COR-L47 (cell line): ENCODE measurements around the gene GNAQ.

ENCODE experiments used
- DNase-seq: peaks from one replicate; lab custom pipeline; 2025; lab: John Stamatoyannopoulos, UW

Gene GNAQ

DNA sequence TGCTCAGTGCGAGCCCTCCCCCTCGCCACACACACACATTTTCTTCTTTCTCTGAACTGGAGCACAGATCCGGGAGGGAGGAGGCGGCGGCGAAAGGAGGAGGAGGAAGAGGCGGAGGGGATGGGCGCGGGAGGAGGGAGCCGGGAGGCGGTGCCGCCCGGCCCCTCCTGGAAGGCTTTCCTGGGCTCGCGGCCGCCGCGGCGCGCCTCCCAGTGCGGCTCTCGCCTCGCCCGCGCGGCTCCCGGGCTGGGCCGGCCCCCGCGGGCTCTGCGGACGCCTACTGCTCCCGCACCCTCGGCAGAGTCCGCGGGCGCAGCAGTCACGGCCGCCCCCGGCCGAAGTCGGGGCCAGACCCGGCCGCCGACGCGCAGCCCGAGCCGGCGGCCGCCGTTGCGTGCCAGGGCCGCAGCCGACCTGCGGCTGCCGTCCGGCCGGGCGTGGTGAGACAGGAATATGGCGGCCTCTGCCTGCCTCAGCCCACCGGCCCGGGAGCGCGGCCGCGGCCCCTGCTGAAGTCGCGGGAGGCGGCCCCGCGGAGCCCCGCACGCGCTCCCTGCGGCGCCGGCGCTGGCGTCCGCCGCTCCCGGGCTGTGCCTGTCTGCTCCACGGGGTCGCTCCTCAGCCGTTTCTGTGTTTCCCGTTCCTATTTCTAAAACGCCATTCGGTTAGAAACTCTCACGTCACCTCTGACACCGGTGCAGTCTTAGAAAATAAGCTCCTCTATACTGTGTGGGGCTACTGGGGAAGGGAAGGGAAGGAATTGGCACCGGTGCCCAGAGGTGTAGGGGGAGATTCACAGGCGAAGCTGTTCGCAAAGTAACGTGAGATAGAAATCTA, 500 bp upstream of the GNAQ start:
- peak; percentile 87 for DNase-seq

DNA sequence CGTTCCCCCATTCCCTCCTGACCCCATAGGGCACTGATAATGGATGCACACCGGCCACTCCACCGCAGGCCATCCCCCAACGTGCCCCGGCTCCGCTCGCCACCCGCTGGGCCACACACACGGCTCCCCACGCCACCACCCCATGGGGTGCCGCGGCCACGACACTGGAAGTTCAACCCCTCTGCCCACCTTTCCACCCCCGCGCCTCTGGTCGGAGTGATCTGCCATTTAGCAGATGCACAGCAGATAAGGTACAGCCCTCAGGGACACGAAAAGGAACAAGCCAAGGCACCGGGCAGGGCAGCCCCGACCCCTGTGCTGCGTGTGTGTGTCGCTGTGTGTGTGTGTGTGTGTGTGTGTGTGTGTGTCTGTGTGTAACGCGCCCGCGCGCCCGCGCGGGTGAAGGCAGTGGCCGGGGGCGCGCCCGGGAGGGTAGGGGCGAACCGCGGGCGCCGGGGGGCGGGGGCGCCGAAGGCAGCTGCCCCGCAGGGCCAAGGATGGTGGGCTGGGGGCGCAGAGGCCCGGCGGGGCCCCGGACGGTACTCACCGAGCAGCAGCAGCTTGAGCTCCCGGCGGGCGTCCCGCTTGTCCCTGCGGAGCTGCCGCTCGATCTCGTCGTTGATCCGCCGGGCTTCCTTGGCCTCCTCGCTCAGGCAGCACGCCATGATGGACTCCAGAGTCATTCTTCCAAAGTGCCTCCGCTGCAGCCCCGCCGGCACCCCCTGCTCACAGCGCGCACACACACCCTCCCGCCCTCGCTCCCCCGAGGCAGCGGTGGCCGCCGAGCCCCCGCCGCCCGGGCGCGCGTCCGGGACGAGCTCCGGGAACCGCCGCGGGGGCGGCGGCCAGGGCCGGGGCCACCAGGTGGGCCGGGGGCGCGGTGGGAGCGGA, 813 bp downstream of the GNAQ start:
- peak; percentile 53 for DNase-seq

DNA sequence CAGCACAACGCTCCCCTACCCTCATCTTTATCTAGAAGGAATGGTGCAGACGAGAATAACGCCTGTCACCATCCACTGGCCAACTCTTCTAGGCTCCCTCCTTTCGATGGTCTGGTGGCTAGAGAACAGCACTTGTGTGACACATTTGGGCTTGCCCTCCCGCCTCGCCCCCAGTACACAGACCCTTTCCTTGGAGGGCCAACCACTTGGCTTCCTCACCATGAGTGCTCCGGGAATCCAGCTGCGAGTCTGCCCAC, 1.4 kb downstream of the GNAQ start:
- DNase-seq: no peak

DNA sequence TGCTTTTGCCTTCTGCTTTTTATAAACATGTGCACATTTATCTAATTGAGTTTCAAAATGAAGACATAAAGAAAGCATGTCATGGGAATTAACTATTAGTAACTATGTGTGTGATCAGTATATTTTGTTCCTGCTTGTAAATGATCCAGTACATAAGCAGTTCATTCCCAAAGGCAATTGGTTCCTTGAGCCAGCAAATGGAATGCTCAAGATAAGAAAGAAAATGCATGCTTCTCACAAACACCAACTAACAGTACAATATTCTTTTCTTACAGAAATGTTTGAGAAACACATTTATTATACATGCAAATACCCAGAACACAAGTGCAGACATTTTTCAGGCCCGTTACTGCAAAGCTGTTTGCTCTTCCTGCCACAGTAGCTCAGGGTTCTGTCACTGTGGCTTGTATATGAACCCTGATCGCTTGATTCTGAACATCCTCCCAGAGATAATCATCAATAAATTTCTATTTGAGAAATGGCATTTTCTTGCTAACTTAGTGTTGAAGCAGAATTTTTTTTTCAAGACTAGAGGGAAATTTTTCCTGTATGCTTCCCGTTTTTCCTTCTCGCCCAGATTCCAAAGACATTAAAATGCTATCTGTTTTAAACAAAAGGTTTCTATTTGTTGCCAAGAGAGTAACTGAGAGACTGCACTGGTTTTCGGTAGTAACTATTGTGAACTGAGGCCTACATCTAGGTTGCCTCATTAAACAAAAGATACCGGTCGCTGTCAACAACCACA, 1.9 kb downstream of the GNAQ start:
- no peak for DNase-seq

DNA sequence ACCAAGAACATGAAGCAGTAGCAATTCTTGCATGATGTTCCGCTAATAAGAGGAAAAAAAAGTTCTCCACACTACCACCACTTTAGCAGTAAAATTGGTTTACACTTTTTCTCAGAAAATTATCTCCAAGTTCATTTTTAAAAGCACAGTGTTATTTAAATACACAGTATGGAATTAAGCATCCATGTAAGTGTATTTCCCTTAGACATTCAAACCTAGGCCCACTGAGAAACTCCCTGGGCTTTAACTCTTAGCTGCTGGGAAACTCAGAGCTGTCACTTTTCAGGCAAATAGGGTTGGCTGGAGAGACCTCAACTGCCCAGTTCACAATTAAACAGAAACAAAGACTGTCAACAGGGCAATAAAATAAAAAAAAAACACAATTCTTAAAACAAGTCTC, 2.7 kb downstream of the GNAQ start:
- no peak for DNase-seq

DNA sequence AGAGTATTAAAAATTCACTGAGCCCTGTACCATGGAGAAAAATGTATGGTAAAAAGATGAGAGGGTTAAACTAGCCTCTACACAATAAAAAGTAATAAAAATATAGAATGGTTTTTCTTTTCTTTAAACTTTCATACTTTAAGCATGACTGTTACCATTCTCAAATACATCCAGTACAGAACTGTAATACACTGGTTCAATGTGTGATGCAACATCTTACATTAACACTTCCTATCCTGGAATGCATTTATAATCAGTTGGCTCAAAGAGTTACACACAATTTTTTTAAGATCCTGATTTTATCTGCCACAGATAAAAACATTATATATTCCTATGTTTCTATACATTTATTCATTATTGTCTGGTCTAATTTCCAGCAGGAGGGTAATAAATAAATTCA, 4.7 kb downstream of the GNAQ start:
- DNase-seq: no peak

DNA sequence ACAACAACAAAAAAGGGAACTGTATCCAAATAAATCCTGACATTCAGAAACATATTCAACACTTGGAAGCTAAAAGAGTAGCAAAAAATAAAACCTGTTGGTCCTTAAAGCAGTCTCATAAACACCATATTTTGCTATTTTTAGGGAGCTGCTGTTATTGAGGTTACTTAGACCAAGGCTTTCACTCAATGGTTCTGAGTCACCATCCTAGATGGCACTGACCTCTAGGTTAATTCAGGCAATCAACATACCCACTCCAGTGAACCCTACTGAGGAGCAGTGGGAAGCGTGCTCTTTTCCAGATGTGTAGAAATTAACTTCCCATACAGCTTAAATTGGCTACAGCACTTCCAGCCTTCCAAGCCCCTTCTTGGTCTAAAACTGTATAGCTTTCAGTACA, 5.2 kb downstream of the GNAQ start:
- DNase-seq: no peak

DNA sequence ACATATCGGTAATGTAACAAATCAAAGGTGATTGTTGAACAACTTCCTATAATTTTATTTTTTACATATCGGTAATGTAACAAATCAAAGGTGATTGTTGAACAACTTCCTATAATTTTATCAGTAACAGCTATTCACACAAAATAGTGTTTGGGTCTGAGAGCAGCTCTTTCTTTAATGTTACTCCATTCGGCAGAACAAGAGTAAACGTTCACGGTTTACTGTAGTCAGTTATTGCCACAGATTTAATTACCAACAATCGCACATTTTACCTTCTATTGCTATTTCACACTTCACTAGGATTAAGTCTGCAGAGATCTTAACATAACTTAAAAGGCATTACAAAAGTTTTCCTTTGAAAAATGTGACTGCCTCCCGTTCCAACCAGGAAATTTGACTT, 6.4 kb downstream of the GNAQ start:
- DNase-seq: no peak

DNA sequence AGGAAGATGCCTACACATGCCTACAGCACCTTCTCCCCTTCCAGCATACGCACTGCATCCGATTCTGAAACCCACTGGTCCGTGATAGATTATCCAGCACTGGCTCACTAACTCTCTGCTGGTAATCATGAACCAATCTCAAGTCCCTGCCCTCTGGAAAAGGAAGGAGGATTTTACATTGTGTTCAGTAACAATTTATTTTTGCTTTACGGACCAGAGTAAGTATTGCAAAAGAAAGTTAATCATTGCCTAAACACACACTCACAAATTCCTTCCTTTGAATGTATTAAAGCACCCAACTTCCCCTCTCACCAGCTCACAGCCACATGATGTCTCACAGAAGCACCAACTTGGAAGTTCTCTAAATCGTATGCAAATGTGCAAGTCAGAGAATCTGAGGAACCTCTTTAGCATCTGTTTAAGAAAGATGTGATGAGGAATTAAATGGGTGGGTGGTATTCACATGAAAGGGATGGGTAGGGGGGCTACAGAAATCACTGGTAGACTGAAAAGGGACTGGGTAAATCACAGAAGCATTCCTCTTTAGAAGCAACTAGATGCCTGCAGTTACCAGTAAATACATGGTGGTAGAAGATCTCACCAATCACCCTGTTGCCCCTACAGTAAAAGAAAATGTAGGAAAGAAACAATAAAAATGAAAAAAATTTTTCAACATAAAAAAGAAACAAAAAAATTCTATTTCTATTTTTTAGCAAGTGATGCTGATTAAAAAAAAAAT, 8.4 kb downstream of the GNAQ start:
- no peak for DNase-seq

DNA sequence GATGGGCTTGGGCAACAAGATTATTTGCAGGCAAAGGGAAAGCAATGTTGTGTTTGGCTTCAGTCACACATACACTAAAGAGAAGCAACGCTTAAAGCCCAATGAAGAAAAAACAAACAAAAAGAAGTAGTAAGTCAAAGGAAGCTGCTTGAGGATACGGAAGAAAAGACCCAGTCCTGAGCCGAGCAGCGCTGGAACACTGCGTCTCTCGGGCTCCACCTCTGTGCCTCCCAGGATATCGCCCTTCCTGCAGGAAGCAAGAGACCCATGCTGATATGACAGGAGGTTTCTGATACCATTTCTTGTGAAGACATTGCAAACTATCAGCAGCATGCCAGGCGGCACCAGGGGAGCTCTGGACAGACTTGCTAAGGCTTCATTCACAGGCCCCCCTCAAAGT, 9.9 kb downstream of the GNAQ start:
- DNase-seq: no peak

DNA sequence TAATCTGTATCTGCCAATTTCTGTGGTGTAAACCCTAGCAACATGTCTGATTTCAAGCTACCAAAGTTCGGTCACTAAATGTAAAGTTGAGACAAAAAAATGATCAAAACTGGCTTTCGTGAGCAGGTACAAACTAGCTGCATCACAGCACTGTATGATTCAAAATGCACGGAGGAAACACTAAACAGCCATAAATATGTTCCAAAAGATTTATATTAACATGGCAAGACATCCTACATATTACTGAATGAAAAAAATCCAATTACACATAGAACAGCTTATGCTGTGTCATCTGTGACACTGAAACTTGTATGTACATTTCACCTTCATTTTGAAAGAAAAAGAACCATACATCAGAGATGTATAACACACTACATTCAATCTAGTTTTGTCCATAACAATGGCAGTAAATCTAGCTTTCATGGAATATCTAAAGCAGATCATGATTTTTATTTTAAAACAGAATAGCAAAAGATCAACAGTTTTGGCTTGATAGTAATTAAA, 14.4 kb downstream of the GNAQ start:
- no peak for DNase-seq

DNA sequence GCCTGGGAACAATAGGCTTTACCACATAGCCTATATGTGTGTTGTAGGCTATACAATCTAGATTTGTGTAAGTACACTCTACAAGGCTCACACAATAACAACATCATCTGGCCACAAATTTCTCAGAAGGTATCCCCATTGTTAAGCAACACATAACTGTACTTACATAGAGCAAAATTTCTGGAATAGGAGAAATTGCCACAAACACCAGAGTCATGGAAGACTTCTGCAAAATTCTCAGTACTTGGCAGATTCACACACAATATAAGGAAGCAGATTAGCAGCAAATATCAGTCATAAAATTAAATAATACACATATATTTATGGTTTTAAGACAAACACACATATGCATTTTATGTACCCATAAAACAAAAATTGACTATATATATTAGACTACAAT, 16.4 kb downstream of the GNAQ start:
- no peak for DNase-seq

DNA sequence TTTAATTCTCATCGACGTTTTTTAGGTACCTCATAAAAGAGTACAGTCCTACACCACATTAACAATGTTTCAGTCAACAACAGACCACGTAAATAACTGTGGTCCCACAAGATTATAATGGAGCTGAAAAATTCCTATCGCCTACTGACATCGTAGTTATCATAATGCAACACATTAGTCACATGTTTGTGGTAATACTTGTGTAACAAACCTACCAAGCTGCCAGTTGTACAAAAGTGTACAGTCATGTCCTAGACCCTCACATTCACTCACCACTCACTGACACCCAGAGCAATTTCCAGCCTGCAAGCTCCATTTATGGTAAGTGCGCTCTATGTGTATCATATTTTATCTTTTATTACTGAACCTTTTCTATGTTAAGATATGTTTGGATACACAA, 16.8 kb downstream of the GNAQ start:
- no peak for DNase-seq

DNA sequence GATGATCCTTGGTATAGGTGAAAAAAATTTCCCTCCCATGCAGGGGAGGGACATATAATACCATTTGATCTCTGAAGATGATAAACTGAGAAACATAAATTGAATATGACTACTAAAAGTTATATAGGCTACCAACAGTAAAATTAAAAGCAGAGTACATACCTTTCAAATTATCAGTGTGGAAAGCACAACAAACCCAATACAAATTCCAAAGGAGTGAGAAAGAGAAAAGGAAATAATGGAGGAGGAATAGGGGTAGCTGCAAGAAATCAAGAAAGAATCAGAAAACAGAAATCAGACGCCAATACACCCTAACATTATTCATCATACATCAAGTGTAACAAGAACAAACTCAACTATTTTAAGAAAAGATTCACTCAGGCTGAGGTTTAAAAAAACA, 17.7 kb downstream of the GNAQ start:
- no peak for DNase-seq

DNA sequence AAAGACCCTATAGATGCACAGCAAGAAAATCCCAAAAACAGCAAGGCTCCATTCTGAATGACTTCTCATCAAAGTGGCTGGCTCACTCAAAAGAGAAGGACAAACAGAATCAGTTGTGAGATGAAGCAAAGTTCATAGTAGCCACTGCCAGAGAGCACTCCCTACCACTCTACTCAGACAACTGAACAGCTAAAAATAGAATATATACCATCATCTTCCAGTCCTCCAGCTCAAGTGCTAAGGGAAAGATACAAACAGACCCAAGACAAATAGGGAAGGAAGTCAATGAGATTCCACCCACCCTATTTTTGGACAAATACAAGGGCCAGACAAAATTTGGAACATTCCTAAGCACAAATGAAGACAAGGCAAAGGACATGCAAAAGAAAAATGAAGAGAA, 20.6 kb downstream of the GNAQ start:
- DNase-seq: no peak

DNA sequence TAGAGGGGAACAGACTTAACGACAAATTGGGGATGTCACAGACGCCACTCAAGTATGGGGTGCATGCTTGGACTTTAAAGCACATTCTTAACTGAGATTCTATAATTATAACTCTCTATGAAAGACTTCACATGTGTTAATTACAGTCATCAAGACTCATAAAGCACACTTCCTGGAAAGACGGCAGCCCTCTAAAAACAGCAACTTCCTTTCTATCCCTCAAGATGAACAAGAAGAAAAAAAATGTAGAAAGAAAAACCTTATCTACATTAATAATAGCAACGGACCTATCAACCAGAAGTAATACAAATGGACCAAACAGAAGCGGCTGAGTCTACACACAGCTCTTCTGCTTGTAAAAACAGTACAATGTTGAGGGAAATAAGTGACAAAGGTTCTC, 21.2 kb downstream of the GNAQ start:
- DNase-seq: no peak

DNA sequence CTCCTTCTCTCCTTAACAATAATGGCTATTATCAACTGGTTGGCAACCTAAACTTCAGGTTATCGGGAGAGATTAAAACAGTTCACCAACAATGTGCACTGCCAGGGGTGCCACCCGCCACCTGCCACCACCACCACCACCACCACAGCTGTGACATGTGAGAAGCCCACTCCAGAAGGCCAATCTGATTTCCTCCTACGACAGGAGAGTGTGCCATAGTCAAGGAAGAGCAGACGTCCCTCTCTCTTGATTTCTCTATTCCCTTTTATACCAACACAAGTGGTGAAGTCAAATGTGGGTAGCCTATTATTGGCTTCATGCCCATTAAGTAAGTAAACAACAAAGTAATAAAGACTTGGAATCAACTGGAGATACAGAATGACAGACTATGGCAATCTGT, 22.4 kb downstream of the GNAQ start:
- DNase-seq: no peak

DNA sequence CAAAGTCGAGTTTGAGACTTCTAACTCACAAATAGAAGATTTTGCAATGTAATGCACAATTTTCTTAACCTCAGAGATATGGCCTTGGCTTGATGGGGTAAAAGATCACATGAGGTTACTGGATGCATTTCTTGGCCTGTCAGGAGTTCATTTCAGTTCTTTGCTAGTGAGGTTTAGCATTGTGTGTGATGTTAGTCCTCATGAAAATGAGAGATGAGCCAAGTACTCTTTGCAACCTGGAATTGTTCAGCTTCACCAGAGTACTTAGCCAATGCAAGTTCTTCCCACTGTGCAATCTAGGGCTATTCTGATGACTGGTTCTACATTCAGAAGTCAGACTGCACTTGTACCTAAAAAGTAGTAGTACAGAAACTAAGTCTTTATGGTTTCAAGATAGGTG, 24.9 kb downstream of the GNAQ start:
- DNase-seq: no peak

DNA sequence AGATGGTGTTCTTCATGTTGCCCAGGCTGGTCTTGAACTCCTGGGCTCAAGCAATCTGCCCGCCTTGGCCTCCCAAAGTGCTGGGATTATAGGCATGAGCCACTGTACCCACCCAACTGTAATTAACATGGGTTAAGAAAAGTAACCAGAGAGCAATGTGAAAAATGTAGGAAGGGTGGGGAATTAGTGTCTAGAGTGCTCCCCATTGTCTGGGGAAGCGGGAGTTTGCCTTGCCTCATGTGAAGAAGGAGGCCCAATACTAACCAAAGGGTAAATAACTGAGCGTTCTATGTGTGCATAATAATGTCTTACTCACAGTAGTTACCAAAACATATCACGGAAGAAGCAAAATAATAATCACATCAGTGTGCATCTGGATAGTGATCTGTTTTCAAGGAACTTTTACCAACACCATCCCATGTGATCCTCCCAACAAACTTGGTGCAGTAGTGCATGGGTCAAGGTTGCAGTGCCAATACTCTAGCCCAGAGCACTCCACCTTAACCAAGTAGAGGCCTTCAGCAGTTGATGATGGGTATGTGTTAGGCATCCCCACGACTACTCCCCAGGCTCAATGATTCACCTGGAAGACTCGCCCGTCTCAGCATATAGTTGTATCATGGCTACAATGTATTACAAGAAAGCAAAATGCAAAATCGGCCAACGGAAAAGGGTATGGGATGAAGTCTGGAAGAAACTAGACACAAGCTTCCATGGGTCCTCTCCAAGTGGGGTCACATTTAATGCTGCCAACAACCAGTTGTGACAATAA, 26.2 kb downstream of the GNAQ start:
- DNase-seq: no peak

DNA sequence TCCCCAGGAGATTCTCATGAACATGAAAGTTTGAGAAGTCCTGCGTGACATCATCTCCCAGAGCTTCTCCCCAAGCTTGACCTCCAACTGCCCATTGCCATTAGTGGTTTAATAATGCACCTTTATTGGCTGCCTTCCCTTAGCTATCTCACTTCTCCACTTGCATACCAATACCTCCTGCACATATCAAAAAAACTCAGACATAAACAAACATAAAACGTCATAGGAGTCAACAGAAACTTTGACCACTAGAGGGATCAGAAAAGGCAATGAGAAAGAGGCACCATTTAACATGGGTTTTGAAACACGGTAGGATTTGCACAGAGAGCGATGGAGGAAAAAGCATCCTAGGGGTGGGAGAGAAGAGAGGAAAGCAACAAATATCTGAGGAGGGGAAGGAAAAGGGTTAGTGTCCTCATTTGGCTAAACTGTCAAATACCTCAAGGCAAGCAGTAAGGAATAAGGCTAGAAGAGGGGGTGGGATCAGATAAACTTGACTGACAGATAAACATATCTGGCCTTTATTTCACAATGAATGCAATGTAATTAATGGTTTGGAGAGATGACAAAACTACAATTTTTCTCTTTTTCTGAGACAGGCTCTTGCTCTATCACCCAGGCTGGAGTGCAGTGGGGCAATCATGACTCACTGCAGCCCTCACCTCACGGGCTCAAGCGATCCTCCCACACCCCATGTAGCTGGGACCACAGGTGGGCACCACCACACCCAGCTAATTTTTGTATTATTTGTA, 27.0 kb downstream of the GNAQ start:
- no peak for DNase-seq

DNA sequence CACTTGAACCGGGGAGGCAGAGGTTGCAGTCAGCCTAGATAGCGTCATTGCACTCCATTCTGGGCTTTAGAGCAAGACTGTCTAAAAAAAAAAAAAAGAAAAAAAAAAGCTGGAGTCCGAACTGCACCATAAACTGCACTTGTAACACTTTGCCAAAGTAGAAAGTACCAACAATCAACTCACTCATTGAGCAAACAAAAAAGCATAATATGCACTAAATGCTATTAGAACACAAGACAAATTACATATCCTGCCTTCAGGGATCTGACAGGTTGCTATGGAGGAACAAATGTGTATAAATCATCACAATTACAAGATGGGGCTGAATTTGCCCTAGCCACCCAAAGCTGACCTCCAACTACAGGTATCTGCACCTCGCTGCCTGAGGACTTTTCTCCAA, 27.9 kb downstream of the GNAQ start:
- DNase-seq: no peak
